SK-N-MC (cell line): ENCODE measurements around the gene ART4.

ENCODE experiments used
- EZH2 ChIP-seq: fragments of 200-600 bp; sonication (generic); IDR thresholded peaks from one replicate; pipeline ENCODE4 v1.6.1; 2017; ENCODE audit warnings: antibody characterized with exemption
- POLR2AphosphoS5 ChIP-seq: IDR thresholded peaks from 2 replicates; pipeline ENCODE4 v1.6.1; 2012; ENCODE audit warnings: mild to moderate bottlenecking, low read depth, low read length, borderline replicate concordance

- TF ChIP-seq EZH2: no peak
- no peak for TF ChIP-seq POLR2AphosphoS5
These were observed 37.6 kb upstream of the ART4 start for GRCh38 chr12:14880890-14881453.
